GM21528 (cell line): ENCODE data around the gene DAB2.

Experiments used
- ATAC-seq: cut with Tn5 transposase; IDR thresholded peaks from one replicate; pipeline ENCODE4 v1.9.1; 2021; ENCODE audit warnings: mild to moderate bottlenecking, moderate library complexity; ENCODE audit not compliant: unreplicated experiment, low FRiP score

The DAB2 gene

DNA sequence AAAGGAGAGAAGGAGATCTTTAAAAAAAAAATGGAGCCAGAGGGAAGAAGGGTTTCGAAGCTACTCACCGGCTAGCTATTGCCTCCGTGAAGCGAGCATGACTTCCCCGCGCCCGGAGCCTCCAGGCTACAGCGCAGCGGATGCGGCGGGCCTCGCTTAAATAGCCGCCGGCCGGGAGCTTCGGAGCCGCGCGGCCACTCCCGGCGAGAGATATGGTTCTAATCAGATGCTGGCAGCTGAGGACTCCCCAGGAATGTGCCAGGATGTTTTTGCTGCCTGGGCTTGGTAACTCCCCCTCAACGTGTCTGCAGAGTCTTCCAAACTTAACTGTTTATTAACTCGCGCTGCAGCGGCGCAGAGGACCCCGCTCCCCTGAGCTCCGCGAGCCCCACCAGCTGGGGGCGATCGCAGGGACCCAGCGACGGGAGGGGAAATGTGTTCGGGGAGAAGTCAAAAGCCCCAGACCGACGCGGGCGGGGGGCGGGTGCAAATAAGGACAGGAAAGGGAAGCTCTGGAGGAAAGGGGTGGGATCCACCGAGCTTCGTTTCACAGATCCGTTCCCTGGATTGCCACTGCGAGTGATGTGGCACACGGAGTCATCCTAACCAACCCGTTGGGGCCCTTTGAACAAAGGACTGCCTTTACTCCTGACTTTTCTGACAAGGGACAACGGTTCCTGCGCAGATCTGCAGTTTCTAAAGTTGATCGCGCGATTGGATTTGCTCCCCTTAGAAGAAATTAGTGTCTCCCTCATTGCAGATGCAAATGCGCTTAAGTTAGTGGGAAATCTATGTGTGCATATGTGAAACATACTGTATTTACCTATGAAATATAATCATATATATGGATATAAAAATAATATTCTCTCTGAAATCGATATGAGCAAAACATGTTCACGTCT, at the start of gene DAB2:
DAB2 (minus strand) TSS at position 245 of the 902 bp plus-strand sequence. CDS start 30,660 bp downstream, outside the sequence.
- ATAC-seq: no peak

DNA sequence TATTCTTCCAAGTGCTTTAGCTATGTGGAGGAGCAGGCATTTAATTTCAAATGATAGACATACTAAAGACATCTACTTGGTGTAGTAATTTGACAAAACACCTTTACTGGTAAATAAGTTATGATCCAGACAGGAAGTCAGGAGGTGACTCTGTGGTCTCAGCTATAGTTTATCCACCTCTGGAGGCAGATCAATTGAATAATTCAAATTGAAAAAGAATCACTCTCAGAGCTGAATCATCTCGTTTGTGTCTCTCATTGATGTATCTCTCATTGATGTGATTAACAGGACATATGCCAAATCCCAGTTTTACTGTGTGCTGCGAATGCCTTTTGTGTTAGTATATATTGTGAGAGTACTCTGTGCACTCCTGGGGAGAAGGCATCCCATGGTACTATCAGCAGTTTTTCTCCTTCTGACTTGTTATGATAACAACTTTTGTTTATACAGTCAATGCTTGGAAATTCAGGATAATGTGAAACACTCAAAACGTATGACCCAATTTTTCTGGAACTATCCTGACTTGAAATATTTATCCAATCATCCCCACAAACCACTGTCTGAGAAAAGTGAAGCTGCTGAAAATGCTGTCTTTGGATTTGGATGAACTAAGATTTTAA, 48.5 kb upstream of the DAB2 start:
- ATAC-seq: no peak

DNA sequence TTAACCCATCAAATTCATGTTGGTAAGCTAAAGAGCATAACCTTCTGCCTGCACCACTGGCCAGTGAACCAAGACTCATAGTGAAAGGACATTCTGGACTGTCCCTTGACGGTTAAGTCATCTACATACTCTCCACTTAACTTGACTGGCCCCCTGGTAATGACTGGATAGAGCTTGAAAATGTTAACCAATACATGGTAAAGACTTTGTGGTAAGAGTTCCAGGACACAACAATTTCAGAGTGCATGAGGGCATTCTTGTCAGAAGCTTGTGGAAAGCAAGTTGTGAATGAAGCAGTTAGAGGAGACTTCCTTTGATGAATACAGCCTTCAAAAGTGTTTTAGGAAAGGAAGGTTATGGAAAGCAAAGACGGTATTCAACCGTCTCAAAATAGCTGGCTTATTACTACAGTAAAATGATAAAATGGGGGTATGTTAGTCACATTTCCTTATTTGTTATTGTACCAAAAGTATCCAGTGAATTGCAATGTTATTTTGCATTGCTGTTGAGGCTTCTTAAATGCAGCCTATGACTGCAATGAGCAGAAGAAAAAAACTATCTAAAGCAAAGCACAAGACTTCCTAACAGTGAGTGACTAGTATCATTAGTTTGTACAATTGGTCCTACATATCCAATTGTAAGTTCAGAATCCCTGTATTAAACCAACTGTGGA, 47.2 kb upstream of the DAB2 start:
- ATAC-seq: no peak

DNA sequence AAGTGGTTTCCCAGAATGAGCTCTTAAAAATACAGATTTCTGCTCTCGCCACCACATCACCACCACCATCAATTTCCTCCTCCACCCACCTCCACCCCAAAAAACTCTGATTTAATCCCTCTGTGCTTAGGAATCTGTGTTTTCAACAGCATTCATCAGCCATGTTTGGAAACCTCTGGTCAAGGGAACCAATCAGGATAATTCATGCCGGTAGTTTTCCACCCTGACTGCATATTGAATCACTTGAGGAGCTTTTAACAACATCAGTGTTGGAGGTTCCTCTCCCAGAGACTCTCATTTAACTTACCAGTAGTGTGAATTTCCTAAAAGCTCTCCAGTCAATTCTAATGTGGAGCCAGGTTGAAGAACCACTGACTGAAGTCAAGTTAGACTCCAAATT, 46.0 kb upstream of the DAB2 start:
- ATAC-seq: no peak

DNA sequence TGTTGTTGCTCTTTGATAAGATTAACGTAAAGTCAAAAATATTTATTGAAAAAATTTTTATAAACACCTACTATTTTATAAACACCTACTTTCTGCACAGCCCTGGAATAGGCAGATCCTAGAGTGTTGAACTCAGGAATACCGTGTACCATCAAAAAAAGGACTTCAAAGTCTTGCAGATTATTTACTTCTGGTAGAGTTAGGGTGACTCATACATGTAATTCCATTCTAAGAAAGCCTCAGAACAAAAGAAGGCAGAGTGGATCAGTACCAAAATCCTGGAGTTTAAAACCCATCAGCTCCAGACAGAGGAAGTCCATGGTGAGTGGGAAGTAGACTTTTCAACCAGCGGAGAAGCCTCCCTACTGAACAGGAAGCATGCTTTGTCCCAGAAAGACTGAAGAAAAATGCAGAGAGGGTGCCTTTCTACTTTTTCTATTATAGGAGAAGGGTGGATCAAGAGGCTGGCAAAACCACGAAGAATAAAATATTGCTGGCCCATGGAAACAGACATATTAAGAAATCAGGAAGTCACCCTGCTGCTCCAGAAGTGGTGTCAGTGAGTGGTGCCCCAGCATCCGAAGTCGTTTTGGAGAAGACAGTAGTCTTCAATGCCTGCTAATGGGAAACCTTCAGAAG, 45.1 kb upstream of the DAB2 start:
- no peak for ATAC-seq

DNA sequence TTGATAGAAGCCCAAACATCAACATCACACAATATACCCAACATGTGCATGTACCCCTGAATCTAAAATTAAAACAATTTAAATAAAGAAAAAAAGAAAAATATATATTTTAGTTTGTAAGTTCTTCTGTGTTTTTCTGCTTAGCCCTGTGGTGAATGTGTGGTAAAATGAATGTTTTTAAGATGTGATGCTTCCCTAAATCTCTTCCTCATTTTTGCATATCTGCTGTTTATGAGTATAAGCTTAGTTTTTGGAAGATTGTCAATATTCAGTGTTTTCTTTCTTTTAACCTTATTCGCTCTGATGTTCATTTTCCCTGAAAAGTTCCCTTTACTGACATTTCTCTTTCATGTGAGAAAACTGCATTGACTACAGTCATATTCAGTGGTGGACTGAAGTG, 44.4 kb upstream of the DAB2 start:
- no peak for ATAC-seq

DNA sequence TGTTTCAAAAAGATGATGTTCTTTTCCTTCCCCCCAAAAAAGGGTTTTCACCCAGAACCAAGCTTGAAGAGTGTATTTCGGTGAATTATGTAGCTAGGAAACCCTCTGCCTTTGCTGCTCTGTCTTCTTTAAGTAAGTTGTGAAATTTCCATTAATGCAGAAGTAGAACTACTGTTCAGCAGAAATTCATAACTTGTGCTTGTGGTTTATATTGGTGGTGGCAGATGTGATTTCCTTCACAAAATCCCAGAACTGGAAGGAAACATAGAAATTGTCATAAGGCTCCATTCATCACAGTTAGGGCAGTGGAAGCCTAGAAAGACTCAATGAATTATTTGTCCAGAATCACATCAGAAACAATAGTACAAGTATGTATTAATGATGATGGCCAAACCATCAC, 42.1 kb upstream of the DAB2 start:
- ATAC-seq: no peak

DNA sequence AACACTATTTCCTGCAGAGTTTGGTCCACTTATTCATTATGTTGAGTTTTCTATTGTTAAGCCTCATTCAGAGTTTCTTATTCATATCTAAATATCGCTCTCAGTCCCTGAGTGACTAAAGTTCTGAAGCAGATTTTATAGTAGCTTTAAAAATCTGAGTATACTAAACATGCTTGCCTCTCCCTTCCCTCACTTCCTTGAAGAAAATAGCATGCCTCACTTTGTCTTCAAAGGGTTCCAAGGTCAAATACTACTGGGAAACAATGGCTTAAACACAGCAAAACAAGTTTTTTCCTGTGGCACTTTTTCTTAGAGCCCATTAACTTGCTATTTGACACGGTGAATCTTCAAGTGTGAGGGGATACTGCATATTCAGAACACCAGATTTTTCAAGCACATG, 41.1 kb upstream of the DAB2 start:
- no peak for ATAC-seq

DNA sequence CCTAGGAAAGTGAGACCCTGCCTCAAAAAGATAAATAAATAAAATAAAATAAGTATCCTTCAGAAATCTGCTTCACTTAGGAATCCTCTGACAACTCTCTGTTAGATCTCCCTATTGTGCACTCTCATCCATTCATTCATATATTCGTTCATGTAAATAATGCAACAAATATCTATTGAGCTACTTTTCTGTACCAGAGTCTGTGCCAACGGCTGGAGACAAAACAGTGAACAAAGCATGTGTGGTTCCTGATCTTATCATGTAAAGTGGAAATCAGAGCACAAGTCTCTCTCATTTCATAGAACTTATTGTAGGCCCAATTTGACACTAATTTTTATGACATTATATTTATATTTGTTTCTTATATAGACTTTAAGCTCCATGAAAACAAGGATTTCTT, 40.3 kb upstream of the DAB2 start:
- ATAC-seq: no peak

DNA sequence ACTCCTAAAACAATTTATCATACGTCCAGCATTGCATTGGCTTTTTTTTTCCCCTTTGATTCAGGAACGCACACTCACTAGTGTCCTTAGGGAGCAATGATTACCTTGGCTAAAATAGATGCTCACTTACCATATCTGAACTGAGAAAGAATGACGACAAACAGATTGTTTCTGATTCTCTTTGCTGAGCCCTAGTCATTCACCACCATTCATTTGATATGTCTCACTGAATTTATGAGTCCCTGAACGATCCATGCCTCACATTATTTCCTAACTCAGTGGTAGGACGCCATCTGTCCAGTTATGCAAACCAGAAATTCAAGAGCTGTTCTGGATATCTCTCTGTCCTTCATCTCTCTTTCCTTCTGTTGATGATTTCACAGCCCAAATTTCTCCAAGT, 39.3 kb upstream of the DAB2 start:
- no peak for ATAC-seq

DNA sequence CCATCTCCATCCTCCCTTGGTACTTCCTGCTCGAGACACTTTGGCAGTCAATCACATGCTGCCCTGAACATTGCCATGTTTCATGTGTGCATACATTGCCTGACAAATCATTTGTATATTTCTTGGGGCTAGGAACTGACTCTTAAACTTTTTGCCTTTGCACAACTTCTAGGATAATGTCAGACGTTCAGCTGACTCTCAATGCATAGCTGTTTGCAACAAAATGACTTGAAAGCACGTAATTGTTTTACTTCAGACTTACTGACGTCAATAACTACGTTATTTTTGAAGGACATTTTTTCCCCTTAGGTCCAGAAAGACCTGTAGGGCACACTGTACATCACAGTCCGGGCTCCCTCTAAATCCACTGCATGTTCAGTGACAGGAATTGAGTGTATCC, 37.4 kb upstream of the DAB2 start:
- no peak for ATAC-seq

DNA sequence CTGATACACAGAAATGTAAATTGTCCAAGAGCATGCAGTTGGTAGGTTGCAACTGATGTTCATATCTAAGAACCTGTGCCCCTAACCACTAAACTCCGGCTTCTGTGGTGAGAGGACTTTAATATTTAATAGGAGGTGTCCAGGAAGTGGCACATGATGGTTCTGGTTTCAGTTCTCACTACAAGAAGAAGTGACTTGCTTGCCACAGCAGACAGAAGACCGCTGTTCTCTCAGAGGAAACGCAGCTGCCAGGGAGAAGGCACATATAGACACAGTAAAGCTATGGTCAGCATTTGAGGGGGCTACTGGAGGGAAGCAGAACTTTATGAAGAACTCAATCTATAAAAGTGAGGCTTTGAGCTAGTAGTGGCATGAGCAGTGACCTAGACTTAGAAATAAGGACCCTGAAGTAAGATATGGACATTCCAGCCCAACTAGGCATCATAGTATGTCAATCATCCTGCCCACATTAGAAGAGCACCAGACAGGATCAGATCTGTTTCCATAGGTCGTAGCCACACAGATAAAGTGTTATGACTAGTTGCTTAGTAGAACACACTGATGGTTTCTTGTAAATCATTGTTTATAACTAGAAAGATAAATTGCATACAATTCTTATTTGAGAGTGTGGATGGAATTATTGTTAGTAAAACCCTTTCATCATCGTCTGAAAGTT, 36.4 kb upstream of the DAB2 start:
- peak; percentile 81 for ATAC-seq

DNA sequence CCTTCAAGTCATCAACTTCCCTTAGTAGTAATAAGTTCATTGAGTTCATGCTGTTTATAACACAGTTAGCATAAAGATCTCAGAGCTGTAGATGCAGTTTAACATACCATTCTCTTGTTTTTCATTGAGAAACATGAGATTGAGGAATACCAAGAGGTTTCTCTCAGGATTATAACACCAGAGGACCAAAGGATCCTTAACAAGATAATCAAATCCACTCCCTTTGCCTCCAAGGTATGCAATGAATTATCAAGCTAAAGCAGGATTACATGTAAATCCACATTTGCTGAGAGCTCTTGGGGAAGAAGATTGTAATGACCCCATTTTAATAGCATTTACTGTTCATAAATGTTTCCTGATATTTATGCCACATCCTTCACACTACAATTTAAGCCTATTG, 35.1 kb upstream of the DAB2 start:
- no peak for ATAC-seq

DNA sequence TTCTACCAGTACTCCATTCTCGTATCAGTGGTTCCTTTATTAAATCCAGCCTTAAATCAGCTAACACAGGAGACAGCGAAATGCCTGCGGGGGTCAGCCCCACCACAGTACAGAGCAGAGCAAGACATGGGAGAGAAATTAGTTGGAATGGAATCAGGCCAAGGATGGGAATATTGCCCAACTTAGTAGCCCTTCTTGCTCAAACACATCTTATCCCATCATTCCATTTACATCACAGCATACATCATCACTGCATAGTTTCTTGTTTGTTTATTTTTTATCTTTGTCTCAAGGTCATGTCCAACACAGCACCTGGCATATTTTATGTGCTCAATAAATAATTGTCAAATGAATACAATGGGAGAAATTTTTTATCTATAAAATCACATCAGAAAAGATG, 34.3 kb upstream of the DAB2 start:
- ATAC-seq: no peak

DNA sequence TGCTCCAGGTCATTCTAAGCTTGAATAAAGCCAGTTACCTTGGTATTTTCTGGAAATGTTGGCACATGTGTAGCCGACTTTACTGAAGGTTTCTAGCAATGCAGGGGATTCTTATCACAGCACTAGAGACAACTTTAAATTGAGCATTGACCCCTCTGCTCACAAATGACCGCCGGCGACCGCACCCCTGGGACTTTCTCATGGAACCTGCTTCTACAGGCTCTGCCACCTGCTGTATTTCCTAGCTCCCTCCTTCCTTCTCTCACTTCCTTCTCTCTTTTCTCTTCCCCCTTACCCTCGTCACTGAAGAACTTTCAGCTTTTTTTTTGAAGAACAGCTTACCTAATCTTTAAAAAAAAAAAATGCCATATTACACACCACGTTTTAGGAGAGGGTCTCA, 30.9 kb upstream of the DAB2 start:
- ATAC-seq: no peak

DNA sequence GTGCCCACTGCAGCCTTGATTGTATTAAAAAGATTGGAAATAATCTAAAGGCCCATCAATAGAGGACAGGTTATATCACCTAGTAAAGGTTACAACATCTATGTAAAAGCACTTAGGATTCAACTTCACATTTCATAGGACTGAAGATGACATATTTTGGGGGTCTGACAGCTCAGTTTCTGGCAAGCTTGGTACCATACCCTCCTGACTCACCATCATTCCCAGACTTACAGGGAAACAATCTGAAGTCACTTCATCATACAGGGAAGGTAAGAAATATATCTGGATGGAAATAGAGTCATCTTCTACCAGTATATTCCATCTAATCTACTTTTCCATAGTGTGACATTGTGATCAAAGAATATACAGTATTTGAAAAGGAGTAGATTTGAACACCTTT, 28.8 kb upstream of the DAB2 start:
- no peak for ATAC-seq

DNA sequence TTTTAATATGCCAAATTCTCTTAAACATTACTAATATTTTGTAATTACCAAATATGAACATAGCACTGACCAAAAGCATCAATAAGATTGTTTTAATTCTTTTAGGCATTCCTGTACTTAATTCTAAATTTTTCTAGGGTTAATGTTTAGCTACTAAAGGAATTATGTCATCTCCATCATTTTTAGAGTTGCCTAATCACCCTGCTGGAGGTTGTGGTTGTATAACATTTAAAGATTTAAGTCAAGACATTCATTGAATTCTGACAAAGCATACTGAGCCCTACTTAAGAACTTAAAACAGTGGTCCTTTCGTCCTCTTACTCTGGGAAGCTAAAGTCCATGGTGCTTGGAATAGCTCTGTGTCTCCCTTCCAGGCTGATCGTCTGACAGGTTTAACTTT, 28.1 kb upstream of the DAB2 start:
- ATAC-seq: no peak

DNA sequence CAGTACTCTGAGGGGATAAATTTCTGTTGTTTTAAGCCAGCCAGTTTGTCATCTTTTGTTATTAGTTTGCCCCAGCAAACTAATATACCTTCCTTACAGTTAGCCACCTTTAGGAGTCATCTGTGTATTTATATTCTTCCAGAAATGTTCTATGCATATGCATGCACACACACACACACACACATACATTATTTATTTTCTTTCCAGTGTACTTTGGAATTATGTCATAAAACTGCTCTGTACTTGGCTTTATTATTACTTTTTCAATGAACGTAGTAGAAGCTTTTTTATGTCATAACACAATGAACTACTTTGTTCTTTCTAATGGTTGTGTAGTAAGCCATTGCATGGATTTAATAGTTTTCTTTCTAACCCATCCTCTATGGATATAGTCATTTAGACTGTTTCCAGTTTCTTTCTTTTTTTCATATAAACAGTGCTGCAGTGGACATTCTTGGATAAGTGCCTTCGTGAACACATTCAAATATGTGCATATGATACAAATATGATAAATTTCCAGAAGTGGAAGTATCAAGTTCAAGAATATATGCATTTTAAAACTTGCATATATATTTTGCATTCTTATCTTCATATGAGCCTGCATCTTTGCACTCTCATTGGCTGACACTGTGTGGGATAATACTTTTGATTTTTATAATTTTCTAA, 26.6 kb upstream of the DAB2 start:
- ATAC-seq: no peak

DNA sequence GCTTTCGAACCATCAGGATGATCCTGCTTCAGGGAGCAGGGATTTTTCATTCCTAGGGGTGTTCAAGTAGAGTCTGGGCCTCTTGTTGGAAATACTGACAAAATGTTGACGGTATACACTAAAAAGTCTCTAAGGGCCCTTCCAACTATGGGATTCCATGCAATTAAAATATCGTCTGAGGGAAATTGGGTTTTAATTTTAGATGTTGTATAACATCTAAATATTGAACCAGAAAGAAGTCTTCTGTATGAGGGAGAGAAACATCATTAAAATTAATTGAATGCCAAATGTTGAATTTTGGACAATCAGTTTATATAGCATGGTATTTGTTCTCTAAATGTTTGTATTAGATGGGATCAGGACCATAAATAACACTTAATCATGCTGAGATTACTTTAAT, 25.7 kb upstream of the DAB2 start:
- ATAC-seq: no peak

DNA sequence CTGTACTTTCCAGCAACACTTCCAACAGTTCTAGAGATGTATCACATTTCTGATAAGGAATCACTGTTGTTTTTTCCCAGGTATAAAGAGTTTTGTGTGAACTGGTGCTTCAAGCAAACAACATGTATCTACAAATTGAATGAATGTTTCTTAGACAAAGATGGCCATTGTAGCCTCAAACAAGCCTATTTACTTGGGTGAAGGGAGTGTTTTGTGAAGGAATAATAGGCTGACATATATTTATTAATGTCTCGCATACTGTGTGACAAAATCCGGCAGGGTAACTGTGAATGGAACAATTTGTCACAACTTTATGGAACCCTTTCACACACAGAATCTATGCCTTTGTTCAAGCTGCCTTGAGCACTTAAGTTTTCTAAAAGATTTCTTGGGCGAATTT, 24.8 kb upstream of the DAB2 start:
- no peak for ATAC-seq
